Ishikawa (cell line): ENCODE data around the gene NHSL2.

Experiments
- CEBPB ChIP-seq: IDR thresholded peaks from 2 replicates; pipeline ENCODE4 v1.6.1; 2012
- CREB1 ChIP-seq: IDR thresholded peaks from 2 replicates; pipeline ENCODE4 v1.6.1; 2012; ENCODE audit warnings: low read depth
- EGR1 ChIP-seq: IDR thresholded peaks from 2 replicates; pipeline ENCODE4 v1.6.1; 2012
- EP300 ChIP-seq: IDR thresholded peaks from 2 replicates; pipeline ENCODE4 v1.6.1; 2012; ENCODE audit warnings: borderline replicate concordance
- FOXM1 ChIP-seq: IDR thresholded peaks from 2 replicates; pipeline ENCODE4 v1.6.1; 2012; ENCODE audit warnings: low read depth, borderline replicate concordance
- MAX ChIP-seq: IDR thresholded peaks from 2 replicates; pipeline ENCODE4 v1.6.1; 2012
- NFIC ChIP-seq: IDR thresholded peaks from 2 replicates; pipeline ENCODE4 v1.6.1; 2012
- RAD21 ChIP-seq: IDR thresholded peaks from 2 replicates; pipeline ENCODE4 v1.6.1; 2012; ENCODE audit warnings: low read depth
- REST ChIP-seq: IDR thresholded peaks from 2 replicates; pipeline ENCODE4 v1.6.1; 2012; ENCODE audit warnings: low read depth, mild to moderate bottlenecking
- TAF1 ChIP-seq: IDR thresholded peaks from 2 replicates; pipeline ENCODE4 v1.6.1; 2012; ENCODE audit warnings: low read depth, mild to moderate bottlenecking
- TCF12 ChIP-seq: IDR thresholded peaks from 2 replicates; pipeline ENCODE4 v1.6.1; 2012; ENCODE audit warnings: low read depth
- TEAD4 ChIP-seq: IDR thresholded peaks from 2 replicates; pipeline ENCODE4 v1.6.1; 2012
- YY1 ChIP-seq: IDR thresholded peaks from 2 replicates; pipeline ENCODE4 v1.6.1; 2012; ENCODE audit warnings: low read depth
- ZBTB7A ChIP-seq: IDR thresholded peaks from 2 replicates; pipeline ENCODE4 v1.6.1; 2012; ENCODE audit warnings: low read depth
- TF ChIP-seq, protein P1 (sequence below): IDR thresholded peaks from 2 replicates; pipeline ENCODE4 v1.6.1; 2012

NHSL2 gene

DNA sequence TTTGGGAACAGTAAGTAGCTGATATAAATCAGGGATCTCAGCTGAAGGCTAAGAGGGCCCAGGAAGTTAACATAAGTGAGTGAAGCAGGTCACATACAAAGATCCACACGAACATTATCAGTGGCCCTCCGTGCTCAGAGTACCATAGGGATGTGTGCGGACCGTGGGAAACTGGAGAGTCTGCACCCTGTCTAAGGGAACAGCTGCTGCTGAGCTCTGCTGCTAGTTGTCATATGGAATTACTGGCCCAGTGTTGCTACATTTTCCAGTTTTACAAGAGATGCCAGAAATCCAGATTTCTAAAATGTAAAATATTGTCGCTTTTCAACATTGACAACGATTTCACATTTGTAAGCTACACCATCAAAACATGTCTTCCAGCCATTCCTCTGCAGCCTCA, 130.5 kb downstream of the NHSL2 start:
- TF ChIP-seq FOXM1, result no peak
- no peak for TF ChIP-seq YY1

DNA sequence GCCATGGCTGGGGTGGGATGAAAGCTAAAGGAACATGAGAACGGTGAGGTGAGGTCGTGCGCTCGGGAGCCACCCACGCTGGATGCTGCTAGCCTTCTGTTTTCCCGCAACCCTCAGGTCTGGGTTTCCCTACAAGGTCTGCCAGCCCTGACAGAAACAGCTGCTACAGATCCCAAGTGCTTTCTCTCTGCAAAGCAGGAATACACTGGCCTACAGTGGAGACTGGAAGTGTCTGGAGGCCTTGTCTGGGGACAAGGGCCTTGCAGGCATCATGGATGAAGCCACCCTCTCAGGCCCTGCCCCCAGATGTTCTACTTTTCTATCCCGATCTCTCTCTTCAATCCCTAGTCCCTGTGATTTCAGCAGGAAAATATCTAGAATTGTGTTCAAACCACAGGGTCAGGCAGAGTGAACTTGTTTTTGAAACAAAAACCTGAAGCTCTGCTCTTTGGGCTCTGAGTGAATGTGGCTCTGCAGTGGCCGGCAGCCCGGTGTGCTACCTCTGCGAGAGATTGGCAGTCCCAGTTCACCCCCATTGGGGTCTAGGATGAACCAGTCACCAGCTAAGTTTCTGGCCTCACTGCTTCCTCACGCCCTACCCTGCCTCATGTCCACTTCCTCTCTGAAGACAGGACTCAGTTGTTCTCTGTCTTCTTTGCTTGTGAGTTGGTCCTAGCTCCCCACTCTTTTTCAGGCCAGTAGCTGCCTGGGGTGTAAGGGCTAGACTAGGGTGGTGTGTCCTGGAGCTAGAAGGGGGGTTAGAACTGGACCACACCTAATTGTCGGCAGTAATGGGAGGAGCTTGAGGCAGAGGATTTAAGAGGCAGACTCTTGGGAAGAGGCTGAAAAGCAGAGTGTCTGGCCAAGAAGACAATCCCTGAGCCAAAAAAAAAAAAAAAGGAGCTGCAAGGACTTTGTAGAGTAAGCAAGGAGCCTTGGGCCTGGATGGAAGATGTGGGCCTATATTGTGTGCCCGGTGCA, 131.5 kb downstream of the NHSL2 start:
- TF ChIP-seq TAF1 (no peak), EGR1 (no peak), CEBPB (no peak), NFIC (no peak), REST (no peak), TCF12 (no peak), YY1 (no peak), ZBTB7A (no peak), RAD21 (no peak), CREB1 (no peak), MAX (no peak), FOXM1 (no peak), EP300 (no peak), TEAD4 (no peak)
- TF ChIP-seq, protein P1, sequence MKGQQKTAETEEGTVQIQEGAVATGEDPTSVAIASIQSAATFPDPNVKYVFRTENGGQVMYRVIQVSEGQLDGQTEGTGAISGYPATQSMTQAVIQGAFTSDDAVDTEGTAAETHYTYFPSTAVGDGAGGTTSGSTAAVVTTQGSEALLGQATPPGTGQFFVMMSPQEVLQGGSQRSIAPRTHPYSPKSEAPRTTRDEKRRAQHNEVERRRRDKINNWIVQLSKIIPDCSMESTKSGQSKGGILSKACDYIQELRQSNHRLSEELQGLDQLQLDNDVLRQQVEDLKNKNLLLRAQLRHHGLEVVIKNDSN, result no peak

GRCh38 chrX:72042852-72043248, 132.2 kb downstream of the NHSL2 start:
- TF ChIP-seq, protein P1, result no peak

- TF ChIP-seq RAD21 (no peak), MAX (no peak), TCF12 (no peak), ZBTB7A (no peak), FOXM1 (no peak), TEAD4 (no peak), TAF1 (no peak), REST (no peak), EGR1 (no peak)
Measured at GRCh38 chrX:72043636-72044035, 133.0 kb downstream of the NHSL2 start.

GRCh38 chrX:72045141-72045540, 134.5 kb downstream of the NHSL2 start:
- TF ChIP-seq NFIC (no peak), TAF1 (no peak), ZBTB7A (no peak), TCF12 (no peak), EGR1 (no peak), TEAD4 (no peak), CEBPB (no peak), EP300 (no peak), FOXM1 (no peak), MAX (no peak), RAD21 (no peak), REST (no peak), YY1 (no peak), CREB1 (no peak)
- TF ChIP-seq, protein P1, result no peak
